HG02970 (cell line): Measurements from ENCODE around the gene TIAM2.

Experiments used
- ATAC-seq: cut with Tn5 transposase; IDR thresholded peaks from one replicate; pipeline ENCODE4 v1.9.1; 2021; ENCODE audit warnings: mild to moderate bottlenecking, moderate library complexity, moderate number of reproducible peaks; ENCODE audit not compliant: unreplicated experiment, low FRiP score

The TIAM2 gene

DNA sequence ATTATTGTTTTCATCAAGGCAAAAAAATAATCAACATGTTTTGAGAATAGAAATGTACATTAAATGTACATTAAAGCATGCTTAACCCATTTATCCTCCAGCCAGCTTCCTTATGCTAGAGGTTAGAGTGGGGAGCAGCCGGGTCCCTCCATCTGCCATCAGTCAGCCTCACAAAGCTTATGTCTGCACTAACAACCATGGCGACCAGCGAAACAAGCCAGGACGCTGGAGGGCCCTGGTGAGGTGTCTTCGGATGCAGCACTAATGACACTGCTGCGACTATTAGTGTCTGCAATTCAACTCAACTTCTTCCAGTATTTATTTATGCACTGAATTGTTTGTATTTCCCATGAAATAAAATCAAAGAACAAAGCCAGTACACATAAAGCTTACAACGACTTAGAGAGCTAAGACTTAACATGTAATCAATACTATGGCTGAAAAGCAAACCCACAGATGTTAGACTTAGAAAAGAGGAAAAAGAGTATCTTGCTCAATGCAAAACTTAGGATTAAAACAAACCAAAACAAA is 275.5 kb downstream of the TIAM2 start:
- ATAC-seq, result no peak

DNA sequence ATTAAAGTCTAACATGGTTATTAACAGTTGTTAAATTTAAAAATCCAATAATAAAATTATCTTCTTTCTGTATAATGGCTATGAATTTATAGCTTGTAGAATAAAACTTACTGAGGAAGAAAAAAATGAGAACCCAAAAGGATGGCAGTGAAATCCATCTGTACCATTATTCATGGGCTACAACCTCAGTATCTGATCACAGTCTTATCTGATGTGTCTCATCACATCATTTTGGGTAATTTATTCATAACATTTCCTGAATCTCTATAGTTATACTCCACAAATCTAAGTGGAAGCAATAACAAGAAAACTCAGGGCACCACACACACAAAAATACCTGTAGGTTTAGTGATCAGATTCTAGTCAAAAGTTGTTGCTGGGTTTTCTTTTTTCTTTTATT is 276.0 kb downstream of the TIAM2 start:
- ATAC-seq, result no peak

DNA sequence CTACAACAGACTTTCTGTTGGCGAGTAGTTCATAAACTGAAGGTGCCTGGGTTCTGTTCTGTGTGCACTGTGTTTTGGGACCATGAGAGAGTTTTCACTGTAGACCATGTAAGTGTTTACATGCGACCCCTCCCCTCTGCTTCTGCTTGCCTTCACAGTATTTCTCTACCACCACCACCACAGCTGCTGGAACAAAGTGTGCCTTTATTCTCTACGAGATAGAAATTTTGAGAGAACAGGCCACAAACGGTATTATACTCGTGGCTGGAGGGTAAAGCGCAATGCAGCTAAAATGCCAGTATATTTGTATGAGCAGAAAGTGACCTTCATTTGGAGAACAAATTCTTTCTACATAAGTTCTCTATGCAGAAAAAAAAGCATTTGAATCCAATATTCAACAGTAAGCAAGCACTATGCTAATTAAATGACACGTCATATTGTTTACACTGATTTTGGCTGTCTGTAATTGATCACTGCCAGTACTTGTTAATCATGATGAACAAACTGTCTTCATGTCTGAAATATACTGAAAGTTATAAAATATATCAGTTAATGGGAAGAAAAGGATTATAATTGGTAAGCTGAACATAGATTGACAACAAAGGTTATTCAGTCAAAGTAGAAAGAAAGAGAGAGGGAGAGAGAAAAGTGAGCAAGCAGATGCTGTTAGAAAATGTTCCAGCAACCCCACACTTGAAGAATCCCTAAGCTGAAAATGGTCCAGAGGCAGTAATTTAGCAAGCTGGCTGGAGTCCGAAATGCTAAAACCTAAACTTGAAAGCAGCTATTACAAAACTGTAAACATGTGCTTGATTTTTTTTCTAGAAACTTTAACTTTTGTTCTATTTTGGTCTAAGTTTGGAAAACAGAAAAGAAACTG is 277.5 kb downstream of the TIAM2 start:
- no peak for ATAC-seq

DNA sequence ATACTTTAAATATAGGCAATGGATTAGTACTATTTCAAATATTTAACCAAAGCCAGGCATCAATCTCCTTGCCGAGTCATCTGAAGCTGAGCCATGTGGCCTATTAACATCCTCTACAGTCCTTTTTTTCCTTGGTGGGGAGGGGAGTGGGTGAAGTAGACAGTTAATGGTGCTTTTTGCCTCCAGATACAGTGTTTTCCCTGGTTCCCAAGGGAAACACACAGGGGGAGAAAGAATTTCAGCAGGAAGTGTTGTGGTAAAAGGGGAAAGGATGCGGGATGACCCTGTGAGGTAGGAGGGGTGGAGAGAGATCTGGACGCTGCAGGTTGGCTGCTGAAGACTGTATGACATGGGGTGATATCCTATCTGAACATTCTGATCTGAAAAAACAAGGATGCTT is 278.3 kb downstream of the TIAM2 start:
- no peak for ATAC-seq

DNA sequence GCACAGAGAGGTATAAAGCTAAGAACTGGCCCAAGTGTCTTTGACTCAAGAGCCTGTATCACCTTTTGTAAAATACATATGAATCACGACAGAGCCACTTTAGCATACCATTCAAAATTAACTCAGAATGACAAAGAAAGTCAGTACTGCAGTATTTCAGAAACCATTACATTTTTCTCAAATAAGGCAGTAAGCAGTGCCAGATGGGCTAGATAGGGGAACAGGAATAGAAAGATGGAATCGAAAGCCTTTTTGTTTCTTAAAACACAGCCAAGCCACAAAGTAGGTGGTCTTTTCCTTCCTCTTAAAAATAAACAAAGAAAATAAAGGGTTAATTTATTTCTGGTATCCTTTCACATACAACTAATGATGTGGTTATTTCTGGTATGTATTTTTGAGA is 279.0 kb downstream of the TIAM2 start:
- ATAC-seq, result no peak

DNA sequence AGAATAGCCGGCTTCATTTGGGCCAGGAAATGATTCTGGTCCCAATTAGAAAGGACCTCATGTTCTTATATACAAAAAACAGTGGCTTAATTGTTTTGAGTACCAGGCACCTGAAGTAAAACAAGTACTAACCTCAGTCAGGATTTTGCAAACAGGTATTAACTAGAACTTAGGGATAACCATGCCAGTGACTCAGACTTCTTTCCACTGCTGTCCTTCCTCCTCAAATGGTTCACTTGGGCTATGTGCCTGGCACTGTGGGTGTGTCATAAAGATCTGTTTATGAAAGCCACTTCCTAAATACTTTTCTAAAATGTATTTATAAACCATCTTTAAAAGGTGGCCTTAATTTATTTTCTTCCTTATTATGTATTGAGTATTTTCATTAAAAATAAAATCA is 279.4 kb downstream of the TIAM2 start:
- no peak for ATAC-seq

DNA sequence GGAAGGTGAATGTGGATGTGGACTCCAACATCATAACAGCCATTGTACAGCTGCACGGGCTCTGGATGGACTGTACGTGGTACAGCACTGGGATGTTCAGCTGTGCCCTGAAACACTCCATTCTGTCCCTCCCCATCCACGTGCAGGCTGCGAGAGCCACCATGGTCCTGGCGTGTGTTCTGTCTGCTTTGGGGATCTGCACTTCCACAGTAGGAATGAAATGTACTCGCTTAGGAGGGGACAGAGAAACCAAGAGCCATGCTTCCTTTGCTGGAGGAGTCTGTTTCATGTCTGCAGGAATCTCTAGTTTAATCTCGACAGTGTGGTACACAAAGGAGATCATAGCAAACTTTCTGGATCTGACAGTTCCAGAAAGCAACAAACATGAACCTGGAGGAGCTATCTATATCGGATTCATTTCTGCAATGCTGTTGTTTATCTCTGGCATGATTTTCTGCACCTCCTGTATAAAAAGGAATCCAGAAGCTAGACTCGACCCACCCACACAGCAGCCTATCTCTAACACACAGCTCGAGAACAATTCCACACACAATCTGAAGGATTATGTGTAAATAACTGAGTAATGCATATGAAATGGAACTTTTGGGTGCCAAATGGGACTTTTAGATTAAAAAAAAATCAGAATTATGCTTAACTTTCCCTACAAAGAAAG is 280.8 kb downstream of the TIAM2 start:
- no peak for ATAC-seq

DNA sequence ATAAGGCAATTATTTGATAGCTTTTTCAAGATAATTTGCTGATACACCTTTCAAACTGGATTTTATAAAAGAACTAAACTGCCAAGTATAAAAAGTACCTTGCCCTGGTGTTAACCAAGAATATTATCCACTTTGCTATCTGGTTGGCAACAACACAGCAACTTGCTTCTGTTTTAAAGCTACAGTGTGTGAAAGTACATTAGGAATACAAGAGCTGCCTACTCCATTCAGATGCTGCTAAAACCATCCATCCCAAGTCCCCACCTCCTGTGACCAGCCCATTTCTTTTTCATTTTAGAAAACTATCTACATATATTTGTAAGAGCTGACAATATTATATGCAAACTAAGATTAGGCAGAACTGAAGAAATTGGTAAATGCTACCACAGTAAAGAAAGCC is 281.5 kb downstream of the TIAM2 start:
- no peak for ATAC-seq

DNA sequence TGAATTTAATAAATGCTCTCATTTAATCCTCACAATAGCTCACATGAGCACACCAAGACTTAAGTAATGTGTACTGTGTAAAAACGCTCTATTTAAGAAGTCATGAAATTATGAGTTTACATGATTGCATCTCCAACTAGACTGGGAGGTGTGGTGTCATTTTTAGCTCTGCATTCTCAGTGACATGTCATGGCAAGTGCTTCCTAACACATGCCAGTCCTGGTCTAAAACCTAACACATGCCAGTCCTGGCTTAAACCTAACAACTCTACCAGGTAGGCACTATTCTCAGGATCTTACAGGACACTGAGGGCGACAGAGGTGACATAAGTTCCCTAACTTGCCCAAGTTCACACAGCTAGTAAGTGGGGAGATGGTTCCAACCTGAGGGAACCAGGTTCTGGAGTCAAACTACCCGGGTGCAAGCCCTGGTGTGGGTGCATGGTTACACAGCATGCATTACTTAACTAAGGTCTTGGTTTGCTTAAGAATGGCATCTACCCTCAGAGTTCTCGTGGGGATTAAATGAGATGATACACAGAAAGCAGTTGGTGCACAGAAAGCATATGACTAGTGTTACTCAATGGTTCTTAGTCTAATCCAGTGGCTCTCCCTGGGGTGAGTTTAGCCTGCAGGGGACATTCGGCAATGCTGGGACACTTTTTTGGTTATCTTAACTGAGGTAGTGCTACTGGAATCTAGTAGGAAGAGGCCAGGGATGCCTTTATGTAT is 283.4 kb downstream of the TIAM2 start:
- no peak for ATAC-seq

DNA sequence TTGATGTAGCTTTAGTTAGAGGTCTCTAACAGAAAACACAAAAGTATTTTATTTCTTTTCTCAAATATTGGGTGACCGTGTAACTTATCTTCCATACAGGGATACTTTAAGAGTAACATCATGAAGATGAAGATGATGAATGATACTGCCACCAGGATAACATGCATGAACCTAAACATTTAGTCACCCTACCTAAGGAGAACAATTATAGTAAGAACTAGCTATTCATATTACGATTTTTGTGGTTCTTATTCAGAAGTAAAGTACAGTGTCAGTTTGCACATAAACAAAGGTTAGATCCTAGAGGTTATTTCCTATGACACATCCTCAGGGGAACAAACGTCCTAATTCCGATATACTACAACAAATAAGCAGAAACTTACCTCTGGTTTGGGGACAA is 289.7 kb downstream of the TIAM2 start:
- ATAC-seq, result no peak

DNA sequence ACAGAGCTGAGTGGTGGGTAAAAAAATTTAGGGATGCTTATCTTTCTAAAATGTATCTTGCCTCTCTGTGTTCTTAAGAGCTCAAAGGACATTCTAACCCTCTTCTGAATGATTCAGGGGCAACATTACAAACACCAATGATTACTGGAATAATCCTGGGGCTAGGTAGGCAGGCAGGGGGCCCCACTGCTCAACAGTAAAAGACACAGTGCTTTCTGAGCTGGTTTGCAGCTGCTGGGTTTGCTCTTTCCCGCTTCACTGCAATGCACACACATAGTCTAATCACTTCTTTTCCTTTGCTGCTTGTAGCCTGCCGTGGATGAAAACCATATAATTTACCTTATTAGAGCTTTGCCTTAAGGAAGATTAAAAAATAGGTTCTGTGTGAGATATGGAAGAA is 292.6 kb downstream of the TIAM2 start:
- ATAC-seq, result no peak

DNA sequence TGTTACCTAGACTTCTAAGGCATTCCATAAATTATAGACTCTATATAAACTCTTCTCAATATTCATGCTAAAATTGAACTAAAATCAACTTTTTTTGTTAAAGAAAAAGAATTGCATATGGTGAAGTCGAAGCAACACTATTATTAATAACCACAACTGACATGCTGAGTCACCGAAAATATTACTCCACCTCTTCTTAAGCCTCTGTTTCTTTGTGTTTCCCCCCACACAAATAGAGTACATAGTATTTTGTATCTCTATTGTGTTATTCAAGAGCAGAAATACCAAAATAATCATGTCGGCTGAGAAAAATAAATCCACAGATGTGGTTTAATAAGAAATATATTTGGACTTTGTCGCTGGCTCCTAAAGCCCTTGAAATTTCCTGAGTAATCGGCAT is 295.4 kb downstream of the TIAM2 start:
- no peak for ATAC-seq

DNA sequence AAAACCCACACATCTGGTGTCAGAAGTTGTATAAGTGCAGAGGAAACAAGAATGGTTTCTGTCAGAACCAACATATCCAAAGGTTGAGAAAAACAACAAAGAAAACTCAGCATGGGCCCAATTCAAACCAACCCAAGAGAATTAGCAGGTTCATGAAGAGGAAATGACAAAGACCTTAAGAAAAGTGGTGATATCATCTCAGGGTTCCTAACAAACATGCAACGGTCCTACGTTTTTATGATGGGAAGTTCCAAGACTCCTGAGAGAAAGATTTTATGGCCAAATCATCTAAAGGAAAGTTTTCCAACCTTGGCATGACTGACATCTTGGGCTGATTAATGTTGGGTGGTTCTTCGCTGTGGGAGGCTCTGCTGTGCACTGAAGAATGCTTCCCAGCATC is 296.2 kb downstream of the TIAM2 start:
- ATAC-seq, result no peak

DNA sequence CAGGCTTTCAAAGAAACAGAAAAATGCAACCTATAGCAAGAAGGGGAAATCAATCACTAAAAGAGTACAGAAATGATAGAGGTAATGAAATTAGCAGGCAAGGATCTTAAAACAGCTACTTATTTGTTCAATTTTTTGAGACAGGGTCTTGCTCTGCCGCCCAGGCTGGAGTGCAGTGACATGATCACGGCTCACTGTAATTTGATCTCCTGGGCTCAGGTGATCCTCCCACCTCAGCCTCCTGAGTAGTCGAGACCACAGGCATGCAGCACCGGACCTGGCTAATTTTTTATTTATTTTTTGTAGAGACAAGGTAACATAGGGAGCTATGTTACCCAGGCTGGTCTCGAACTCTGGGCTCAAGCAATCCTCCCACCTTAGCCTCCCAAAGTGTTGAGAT is 297.6 kb downstream of the TIAM2 start:
- no peak for ATAC-seq

DNA sequence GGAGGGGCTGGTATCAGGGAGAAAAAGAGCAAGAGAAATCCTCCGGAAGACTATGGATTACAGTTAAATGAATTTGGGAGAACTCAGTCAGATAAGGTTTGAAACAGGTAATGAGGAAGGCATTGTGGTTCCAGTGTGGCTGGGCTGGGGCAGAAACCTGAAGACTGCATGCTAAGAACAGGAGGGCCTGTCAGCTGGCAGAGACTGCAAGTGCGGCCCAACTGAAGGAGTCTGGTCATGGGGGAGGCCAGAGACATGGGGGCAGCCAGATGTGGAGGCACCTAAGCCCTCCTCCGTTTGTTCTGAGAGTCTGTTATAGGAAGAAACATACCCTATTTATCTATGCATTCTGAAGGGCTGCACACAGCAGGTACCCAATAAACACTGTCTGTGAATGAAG is 302.6 kb downstream of the TIAM2 start:
- no peak for ATAC-seq

DNA sequence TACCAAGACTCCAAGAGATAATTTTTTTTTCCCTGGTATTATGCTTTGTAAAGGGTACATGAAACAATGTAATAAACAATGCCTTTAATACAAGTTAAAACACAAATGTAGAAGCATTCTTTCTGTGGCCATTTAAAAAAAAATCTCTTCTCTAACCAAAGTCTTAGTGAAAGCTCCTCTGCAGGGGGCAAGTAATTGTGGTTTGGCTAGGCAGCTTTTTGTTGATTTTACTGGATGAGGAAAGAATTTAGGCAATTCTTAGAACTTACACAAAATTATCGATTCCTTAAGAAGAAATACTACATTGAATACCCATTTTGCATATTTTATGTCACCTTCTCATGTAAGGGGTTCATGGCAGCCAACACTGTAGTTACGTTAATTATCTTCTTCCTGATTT is 306.8 kb downstream of the TIAM2 start:
- no peak for ATAC-seq

DNA sequence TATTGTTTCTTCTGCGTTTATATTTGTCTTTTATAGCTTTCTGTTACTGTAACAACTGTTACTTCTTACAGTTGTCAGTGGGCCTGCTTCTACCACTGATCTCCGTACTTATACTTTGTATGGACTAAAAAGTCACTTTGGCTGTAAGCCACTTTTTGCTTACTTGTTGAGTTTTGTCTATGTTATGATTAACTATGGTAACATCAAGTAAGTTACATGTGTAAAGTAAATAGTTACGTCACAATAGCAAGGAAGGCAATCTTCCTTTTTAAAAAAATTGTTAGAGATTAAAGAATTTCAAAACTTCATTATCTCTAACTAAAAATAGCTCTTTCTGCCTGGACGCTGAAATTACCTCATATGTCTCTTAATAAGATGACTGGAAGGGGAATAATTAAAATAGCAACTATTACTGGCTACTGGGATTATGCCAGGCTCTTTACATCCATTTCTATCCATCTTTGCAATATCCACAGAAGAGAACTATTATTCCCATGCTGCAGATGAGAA is 308.3 kb downstream of the TIAM2 start:
- no peak for ATAC-seq

DNA sequence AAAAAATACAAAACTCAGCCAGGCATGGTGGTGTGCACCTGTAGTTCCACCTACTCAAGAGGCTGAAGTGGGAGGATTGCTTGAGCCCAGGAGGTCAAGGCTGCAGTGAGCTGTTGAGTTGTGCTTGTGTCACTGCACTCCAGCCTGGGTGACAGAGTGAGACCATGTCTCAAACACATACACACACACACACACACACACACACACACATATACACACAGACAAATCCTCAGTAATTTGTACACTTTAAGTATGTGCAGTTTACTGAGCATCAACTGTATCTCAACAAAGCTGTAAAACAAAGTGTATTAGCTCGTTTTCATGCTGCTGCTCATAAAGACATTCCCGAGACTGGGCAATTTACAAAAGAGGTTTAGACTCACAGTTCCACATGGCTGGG is 311.8 kb downstream of the TIAM2 start:
- ATAC-seq, result no peak
